HL-60/S4 (cell line): Measurements from ENCODE around the gene BET1.
"Not testable (repeated sequence)": the region's sequence is repeated elsewhere in the genome, so short reads cannot be mapped to it uniquely, and the experiment has no call there.

Experiments used
- in situ Hi-C: fragments of 300-500 bp; cut with MboI; formaldehyde crosslinking; loops from 2 replicates; pipeline ENCODE4 v1.14.3; 2022; ENCODE audit warnings: low sequenced_read_pairs

The BET1 gene

DNA sequence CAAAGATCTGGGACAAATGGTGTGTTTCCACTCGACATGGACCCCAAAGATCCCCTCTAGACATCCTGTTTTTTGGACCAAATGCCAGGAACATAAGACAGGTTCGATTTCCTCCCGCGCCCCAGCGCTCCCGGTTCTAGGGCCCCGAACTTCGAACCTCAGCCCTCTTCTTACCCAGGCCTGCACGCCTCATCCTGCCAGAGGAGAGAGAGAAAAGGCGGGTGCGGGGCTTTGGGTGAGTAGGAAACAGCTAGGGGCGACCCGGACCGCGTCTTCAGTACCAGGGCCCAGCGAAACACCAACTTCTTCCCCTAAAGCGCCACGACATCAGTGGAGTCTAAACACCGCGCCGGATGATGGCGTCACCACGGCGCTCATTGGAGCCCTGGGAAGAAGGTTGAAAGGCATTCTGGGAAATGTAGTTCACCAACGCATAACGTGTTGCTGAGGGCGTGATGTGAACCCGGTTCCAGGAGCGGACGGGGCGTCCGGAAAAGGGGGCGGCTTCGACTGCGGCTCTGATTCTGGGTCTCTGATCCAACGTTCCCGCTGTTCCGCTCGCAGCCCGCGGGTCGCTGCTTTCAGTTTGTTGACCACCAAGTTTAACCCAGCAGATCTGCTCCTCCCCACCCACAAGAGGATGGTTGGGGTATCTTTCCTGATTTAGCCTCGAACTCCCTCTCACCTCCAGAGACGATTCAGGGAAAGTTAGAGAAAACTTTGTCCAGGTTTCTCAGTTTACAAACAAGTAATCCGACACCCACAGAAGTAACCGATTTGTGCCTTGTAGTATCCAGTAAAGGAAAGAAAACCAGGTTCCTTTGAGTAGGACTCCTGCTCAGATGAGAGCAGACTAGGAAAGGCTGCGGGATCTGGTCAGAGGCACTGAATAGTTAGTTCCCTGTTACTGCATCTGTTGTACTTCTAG lies at the start of gene BET1:
BET1 (minus strand) TSS at position 332 of the 928 bp plus-strand sequence; CDS start at position 193, 139 bp downstream.
- in situ Hi-C loops, result no loop called here

GRCh38 chr7:94053532-94053931 lies 49.4 kb upstream of the BET1 start:
- in situ Hi-C loops, result no loop called here

- in situ Hi-C loops, result no loop called here
These were observed 48.4 kb upstream of the BET1 start for GRCh38 chr7:94052398-94053180.

DNA sequence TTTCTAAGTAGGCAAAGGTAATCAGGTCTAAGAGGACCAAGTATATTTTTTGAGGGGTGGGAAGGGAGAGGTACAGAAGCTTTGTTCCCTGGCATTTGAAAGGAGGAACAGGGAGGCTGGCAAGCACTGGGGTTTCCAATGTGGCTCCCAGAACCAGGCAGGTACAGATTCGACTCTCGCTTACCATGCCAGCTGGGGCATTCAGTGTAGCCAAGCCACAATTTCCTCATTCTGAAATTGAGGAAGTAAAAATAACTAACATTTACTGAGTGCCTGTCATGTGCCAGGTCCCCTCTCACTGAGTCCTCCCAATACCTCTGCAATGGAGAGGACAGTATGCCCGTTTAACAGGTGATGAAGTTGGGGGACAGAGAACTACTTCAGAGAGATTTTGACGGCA lies 45.9 kb upstream of the BET1 start:
- in situ Hi-C loops, result no loop called here

DNA sequence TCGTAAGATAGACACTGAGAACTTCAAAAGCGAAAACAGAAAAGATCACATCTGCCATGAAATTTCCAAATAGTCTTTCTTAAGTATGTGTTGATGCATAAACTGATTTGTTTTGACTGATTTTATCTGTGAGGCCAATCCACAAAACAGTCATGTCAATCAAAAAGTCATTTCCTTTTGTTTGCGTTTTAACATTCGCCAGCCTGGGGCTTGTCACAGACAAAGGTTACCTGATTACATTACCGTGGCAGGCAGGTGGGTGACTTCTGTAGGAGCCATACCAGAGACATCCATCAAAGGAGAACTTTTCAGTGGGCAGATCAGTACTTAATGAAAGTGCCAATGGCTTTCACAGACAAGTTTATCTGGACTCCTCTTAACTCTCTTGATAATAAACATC lies 45.5 kb upstream of the BET1 start:
- in situ Hi-C loops, result no loop called here

GRCh38 chr7:94048755-94049154 lies 44.6 kb upstream of the BET1 start:
- in situ Hi-C loops, result no loop called here

GRCh38 chr7:94047956-94048355 lies 43.8 kb upstream of the BET1 start:
- in situ Hi-C loops, result no loop called here

DNA sequence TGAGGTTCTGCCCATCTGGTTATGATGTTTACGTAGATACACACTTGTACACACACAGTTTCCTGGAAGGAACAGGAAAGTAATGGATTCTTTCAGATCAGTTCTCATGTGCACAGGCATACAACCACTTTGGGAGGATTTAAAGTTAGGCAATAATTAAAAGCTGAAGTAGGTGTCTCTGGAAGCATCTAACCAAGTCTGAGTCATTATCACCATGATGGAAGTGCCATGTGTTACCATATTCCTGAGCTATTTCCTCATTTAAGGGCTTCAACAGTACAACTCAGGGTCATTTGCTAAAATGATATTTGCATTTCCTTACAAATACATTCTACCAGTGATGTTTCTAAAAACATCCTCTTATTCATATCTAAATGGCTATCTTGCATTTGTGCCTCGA lies 41.4 kb upstream of the BET1 start:
- in situ Hi-C loops, result no loop called here

DNA sequence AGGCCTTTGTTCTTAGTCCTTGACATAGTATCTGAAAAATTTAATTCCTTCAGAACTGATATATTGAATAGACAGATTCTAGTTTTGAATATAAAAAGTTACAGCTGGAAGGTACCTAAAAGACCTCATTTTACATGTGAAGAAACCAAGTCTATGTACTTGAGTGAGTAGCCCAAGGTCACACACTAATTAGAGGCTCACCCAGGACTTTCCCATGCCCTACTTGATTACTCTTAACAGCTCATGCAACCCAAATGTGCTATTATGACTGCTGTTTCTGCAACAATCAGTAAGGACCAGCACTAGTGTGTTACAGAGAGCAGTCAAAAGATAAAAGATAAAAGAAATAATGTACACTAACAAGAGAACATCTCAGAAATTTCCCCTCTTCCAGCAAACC lies 40.7 kb upstream of the BET1 start:
- in situ Hi-C loops, result no loop called here

DNA sequence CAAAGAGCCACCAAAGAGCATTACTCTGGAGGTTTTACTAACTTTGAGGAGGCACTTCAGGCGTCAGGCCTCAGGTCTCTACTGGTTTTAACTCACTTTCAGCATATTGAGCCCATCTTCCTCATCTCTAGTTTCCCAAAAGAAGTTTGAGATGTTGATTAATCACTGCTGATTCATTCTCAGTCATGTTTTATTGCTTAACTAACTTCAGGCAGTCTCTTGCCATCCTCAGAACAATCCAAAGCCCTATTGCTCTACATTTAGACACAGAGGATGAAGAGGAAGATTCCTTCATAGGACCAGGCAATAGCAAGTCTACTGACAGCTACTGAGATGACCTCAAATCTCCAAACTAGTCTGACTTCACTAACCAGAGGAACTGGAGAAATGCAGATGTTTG lies 39.1 kb upstream of the BET1 start:
- in situ Hi-C loops, result no loop called here

- in situ Hi-C loops, result no loop called here
These were observed 38.2 kb upstream of the BET1 start for GRCh38 chr7:94042381-94042780.

DNA sequence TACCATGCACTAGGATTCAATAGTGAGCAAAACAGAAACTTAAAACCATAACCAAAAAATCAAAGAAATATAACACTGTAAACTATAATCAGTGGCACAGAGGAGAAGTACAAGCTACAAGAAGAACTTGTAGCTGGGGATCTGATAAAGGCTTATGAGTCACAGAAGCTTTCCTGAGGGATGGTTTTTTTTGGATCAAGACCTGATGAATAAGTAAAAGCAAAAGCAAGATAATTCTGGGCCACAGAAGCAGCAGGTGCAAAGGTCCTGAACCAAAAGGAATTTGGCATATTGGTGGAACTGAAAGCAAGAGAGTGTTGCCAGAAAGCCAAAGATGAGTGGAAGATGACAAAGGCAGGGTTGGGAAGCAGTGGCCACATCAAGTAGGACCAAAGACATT lies 37.4 kb upstream of the BET1 start:
- in situ Hi-C loops, result no loop called here

GRCh38 chr7:94040254-94040653 lies 36.1 kb upstream of the BET1 start:
- in situ Hi-C loops, result no loop called here

GRCh38 chr7:94039368-94040035 lies 35.3 kb upstream of the BET1 start:
- in situ Hi-C loops, result no loop called here

DNA sequence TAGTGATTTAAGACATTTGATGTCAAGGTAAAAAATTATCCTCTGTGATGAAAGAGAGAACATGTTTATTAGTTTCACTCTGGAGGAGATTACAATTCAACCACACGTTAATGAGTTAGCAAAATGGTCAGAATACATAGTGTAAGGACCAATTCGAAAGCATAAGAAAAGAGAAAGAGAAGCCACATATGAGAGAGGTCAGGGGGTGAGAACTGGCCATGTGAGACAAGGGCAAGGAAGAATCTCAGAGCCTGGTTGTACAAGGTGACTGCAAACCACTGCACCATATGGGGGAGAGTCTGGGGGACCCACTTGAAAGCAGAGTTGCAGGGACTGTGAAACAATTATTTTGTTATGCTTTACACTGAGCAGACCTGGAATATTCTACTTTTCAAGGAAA lies 27.7 kb upstream of the BET1 start:
- in situ Hi-C loops, result no loop called here

GRCh38 chr7:94030634-94031033 lies 26.5 kb upstream of the BET1 start:
- in situ Hi-C loops, result no loop called here

DNA sequence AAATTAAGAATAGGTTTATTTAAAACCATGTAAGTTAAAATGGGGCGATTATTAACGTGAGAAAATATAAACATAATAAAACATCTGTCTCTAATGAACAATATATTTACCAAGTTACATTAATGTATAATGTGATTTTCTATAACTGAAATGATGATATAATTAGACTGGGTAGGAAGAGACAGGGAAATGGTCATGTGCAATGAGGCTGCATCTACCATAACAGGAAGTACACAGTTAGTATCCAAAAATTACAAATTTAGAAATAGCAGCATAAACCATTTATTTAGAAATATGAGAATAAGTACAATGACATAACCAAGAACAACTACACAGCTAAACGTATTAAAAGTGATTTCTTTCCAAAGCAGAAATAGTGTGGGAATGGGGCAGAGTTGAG lies 25.8 kb upstream of the BET1 start:
- in situ Hi-C loops, result no loop called here

DNA sequence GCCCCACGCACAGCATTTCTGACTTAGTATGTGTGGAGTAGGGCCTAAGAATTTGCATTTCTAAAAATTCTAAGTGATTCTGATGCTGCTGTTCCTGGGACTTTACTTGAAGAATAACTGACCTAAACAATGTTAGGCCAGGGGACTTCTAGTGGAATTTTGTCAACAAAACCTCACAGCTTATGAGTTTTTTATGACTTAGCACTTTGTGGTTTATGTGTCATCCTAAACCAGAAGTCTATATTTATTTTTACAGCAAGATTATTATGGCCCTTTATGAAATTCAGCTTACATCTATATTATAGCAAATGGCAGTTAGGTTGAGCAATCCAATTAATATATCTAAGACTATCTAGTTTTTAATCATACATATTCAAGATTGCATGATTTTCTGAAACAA lies 24.6 kb upstream of the BET1 start:
- in situ Hi-C loops, result no loop called here

GRCh38 chr7:94026619-94027018 lies 22.5 kb upstream of the BET1 start:
- in situ Hi-C loops, result not testable (repeated sequence)

GRCh38 chr7:94022550-94022949 lies 18.4 kb upstream of the BET1 start:
- in situ Hi-C loops, result no loop called here

- in situ Hi-C loops, result no loop called here
These were observed 12.6 kb upstream of the BET1 start for GRCh38 chr7:94016786-94017185.

DNA sequence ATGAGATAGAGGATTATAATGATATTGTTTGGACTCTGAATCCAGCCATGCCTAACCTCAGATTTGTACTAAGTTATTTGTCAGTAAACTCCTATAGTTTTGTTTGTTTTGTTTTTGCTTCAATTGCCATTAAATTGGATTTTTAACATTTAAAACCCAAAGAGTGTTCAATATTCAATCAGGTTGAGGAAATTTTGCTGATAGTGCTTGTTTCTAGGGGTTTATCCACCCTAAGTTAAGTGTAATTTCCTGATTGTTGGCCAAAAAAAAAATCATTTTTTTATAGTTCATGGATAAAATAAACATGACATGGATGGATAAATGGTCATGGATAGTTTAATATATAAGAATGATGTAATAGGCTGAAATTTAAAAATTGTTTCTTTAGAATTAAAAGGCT lies 11.4 kb upstream of the BET1 start:
- in situ Hi-C loops, result no loop called here
